NT2/D1 (cell line): ENCODE data around the gene NFATC3.

Experiments
- SUZ12 ChIP-seq: IDR thresholded peaks from 2 replicates; pipeline ENCODE4 v1.6.1; 2011; ENCODE audit not compliant: insufficient read length, insufficient read depth; ENCODE audit errors: extremely low read depth
- YY1 ChIP-seq: IDR thresholded peaks from 2 replicates; pipeline ENCODE4 v1.6.1; 2011; ENCODE audit not compliant: insufficient read length, insufficient read depth
- ZNF274 ChIP-seq: IDR thresholded peaks from 2 replicates; pipeline ENCODE4 v1.6.1; 2011; ENCODE audit warnings: mild to moderate bottlenecking, low read depth, low read length

DNA sequence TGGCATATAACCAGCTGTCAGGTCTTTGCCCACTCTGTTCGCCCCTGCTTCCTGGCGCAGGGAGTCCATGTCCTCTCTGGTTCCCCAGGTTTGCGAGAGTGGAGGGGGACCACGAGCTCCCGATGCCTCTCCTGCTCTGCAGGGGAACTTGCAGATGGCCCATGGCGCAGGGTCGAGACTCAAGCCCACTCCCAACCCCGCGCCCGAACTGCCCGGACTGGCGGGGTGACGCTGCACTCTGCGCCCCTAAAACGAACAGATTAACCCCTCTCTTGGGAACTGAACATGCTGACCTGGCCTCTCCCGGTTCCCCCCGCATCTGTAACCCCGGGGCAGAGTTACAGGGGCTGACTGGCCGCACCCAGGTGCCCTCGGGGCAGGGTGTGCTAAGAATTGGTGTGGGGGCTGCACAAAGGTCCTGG, 159.3 kb downstream of the NFATC3 start:
- TF ChIP-seq YY1 (no peak), SUZ12 (no peak), ZNF274 (no peak)
